Prostate gland (tissue), 2 donors: Measurements from ENCODE around the gene INPP5D.

Source experiments
- POLR2A ChIP-seq: fragments of 450-650 bp; IDR thresholded peaks from one replicate; pipeline ENCODE4 v1.6.1; 2016; ENCODE audit warnings: antibody characterized with exemption, mild to moderate bottlenecking
- TF ChIP-seq, protein P1 (sequence below), 4 experiments: fragments of 200-600 bp in 2 of 4; fragments of 450-650 bp in 2 of 4; sonication (generic) in 2 of 4; IDR thresholded peaks; 1 replicate in 3 of 4; 2 replicates in 1 of 4; pipeline ENCODE4 v1.5.1; 2016 to 2019; ENCODE audit warnings: antibody characterized with exemption in 4 of 4, mild to moderate bottlenecking in 2 of 4, moderate library complexity in 2 of 4

- TF ChIP-seq, protein P1, sequence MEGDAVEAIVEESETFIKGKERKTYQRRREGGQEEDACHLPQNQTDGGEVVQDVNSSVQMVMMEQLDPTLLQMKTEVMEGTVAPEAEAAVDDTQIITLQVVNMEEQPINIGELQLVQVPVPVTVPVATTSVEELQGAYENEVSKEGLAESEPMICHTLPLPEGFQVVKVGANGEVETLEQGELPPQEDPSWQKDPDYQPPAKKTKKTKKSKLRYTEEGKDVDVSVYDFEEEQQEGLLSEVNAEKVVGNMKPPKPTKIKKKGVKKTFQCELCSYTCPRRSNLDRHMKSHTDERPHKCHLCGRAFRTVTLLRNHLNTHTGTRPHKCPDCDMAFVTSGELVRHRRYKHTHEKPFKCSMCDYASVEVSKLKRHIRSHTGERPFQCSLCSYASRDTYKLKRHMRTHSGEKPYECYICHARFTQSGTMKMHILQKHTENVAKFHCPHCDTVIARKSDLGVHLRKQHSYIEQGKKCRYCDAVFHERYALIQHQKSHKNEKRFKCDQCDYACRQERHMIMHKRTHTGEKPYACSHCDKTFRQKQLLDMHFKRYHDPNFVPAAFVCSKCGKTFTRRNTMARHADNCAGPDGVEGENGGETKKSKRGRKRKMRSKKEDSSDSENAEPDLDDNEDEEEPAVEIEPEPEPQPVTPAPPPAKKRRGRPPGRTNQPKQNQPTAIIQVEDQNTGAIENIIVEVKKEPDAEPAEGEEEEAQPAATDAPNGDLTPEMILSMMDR (IDR thresholded peaks at IDR 0.05) = no peak
- TF ChIP-seq POLR2A = no peak
These were observed 33.8 kb upstream of the INPP5D start for GRCh38 chr2:233026198-233026813.
